SK-N-SH (cell line): ENCODE results near the gene LCN1. TPM values are rescaled to one million over a fixed set of nuclear protein-coding genes. Genes with fewer than 3 reads are reported as not detected.

Source experiments
- CTCF ChIA-PET: fragments of 300-600, 350-600 bp; formaldehyde crosslinking; extraction: SDS; loops from one replicate; lab custom pipeline; 2021; lab: Yijun Ruan, JAX
- POLR2A ChIA-PET: fragments of 350-600 bp; sonication (Branson Sonifier 250); formaldehyde crosslinking; extraction: SDS; loops from one replicate; lab custom pipeline; 2020; ENCODE audit warnings: antibody characterized with exemption, inconsistent platforms; lab: Yijun Ruan, JAX
- DNase-seq: peaks from one replicate; pipeline ENCODE4 v3.0.0; 2012
- H2AFZ ChIP-seq: fragments of 200-600 bp; sonication (generic); 2 replicates; pipeline ENCODE4 v1.8.1; 2016; ENCODE audit warnings: antibody characterized with exemption, mild to moderate bottlenecking, low read depth
- H3F3A ChIP-seq: fragments of 200-600 bp; sonication (generic); replicated peaks from 2 replicates; pipeline ENCODE3; 2016; ENCODE audit warnings: antibody characterized with exemption, mild to moderate bottlenecking; ENCODE audit not compliant: insufficient read depth
- H3K27ac ChIP-seq, 2 experiments: fragments of 200-500 bp in 1 of 2; fragments of 200-600 bp in 1 of 2; sonication (Bioruptor generic) in 1 of 2; sonication (generic), shearing (Covaris generic) in 1 of 2; 2 replicates each; pipeline versions ENCODE4 v1.5.1 to v1.6.1; 2014 to 2016; ENCODE audit warnings: low read depth in 2 of 2, inconsistent platforms in 1 of 2, low read length in 1 of 2, mild to moderate bottlenecking in 1 of 2, mixed read lengths in 1 of 2
- H3K27me3 ChIP-seq: fragments of 200-600 bp; sonication (generic), shearing (Covaris generic); 2 replicates; pipeline ENCODE4 v1.6.1; 2016; ENCODE audit warnings: mixed run types; ENCODE audit not compliant: insufficient read depth
- H3K36me3 ChIP-seq, 2 experiments: fragments of 200-500 bp in 1 of 2; fragments of 200-600 bp in 1 of 2; sonication (Bioruptor generic) in 1 of 2; sonication (generic) in 1 of 2; replicated peaks in 1 of 2; 2 replicates each; pipeline versions ENCODE3 to v1.5.1; 2014 to 2016; ENCODE audit warnings: low read length in 1 of 2, mild to moderate bottlenecking in 1 of 2; ENCODE audit not compliant: insufficient read depth in 2 of 2, control insufficient read depth in 1 of 2
- H3K4me1 ChIP-seq, 2 experiments: fragments of 200-500 bp in 1 of 2; fragments of 200-600 bp in 1 of 2; sonication (Bioruptor generic) in 1 of 2; sonication (generic), shearing (Covaris generic) in 1 of 2; 2 replicates each; pipeline versions ENCODE4 v1.5.1 to v1.6.1; 2014 to 2016; ENCODE audit warnings: low read depth in 1 of 2, low read length in 1 of 2, mixed run types in 1 of 2; ENCODE audit not compliant: insufficient read depth in 2 of 2, control insufficient read depth in 1 of 2
- H3K4me2 ChIP-seq: fragments of 200-600 bp; sonication (generic), shearing (Covaris generic); 2 replicates; pipeline ENCODE4 v1.6.1; 2017; ENCODE audit warnings: mixed run types
- H3K4me3 ChIP-seq, 2 experiments: fragments of 200-500 bp in 1 of 2; fragments of 200-600 bp in 1 of 2; sonication (Bioruptor generic) in 1 of 2; sonication (generic), shearing (Covaris generic) in 1 of 2; 2 replicates each; pipeline versions ENCODE4 v1.5.1 to v1.8.1; 2014 to 2016; ENCODE audit warnings: low read depth in 2 of 2, inconsistent platforms in 1 of 2, low read length in 1 of 2, mild to moderate bottlenecking in 1 of 2, mixed read lengths in 1 of 2, moderate library complexity in 1 of 2
- H3K79me2 ChIP-seq: fragments of 200-600 bp; sonication (generic); 2 replicates; pipeline ENCODE4 v1.8.1; 2017; ENCODE audit warnings: mild to moderate bottlenecking; ENCODE audit not compliant: insufficient read depth
- H3K9ac ChIP-seq: fragments of 200-600 bp; sonication (generic); 2 replicates; pipeline ENCODE4 v1.6.1; 2017; ENCODE audit warnings: mixed run types
- H3K9me2 ChIP-seq: fragments of 200-600 bp; sonication (generic); 2 replicates; pipeline ENCODE4 v1.6.1; 2017; ENCODE audit warnings: mixed run types
- H3K9me3 ChIP-seq: fragments of 200-600 bp; sonication (generic); 2 replicates; pipeline ENCODE4 v1.6.1; 2017; ENCODE audit warnings: mixed run types, mild to moderate bottlenecking, moderate library complexity
- H4K20me1 ChIP-seq: fragments of 200-600 bp; sonication (generic); 2 replicates; pipeline ENCODE4 v1.6.1; 2017; ENCODE audit warnings: mild to moderate bottlenecking, mixed run types; ENCODE audit not compliant: insufficient read depth
- CHD2 ChIP-seq: fragments of 150-350 bp; IDR thresholded peaks from 2 replicates; pipeline ENCODE4 v1.6.1; 2018; ENCODE audit warnings: low read length; ENCODE audit not compliant: partially characterized antibody
- CTCF ChIP-seq: fragments of 200-600 bp; sonication (generic); IDR thresholded peaks from 2 replicates; pipeline ENCODE4 v1.6.1; 2017; ENCODE audit warnings: antibody characterized with exemption, mild to moderate bottlenecking, moderate library complexity
- ELF1 ChIP-seq: IDR thresholded peaks from 2 replicates; pipeline ENCODE4 v1.4.0; 2012
- FOSL2 ChIP-seq: IDR thresholded peaks from 2 replicates; pipeline ENCODE4 v1.4.0; 2012; ENCODE audit warnings: low read depth, mild to moderate bottlenecking, moderate library complexity, borderline replicate concordance
- FOXM1 ChIP-seq: IDR thresholded peaks from 2 replicates; pipeline ENCODE4 v1.4.0; 2012; ENCODE audit warnings: low read depth, mild to moderate bottlenecking
- GATA2 ChIP-seq: sonication (generic); formaldehyde crosslinking; IDR thresholded peaks from 2 replicates; pipeline ENCODE4 v1.5.0; 2020; ENCODE audit warnings: mild to moderate bottlenecking, missing genetic modification reagents
- IRF3 ChIP-seq: fragments of 150-350 bp; IDR thresholded peaks from 2 replicates; pipeline ENCODE4 v1.6.1; 2016; ENCODE audit warnings: mild to moderate bottlenecking, low read depth, low read length
- JUND ChIP-seq: IDR thresholded peaks from 2 replicates; pipeline ENCODE4 v1.4.0; 2012
- MAX ChIP-seq: IDR thresholded peaks from 2 replicates; pipeline ENCODE4 v1.4.0; 2012; ENCODE audit warnings: low read depth
- MEF2A ChIP-seq: IDR thresholded peaks from 2 replicates; pipeline ENCODE4 v1.4.0; 2012; ENCODE audit warnings: low read depth, borderline replicate concordance
- NRF1 ChIP-seq: IDR thresholded peaks from 2 replicates; pipeline ENCODE4 v1.6.1; 2012; ENCODE audit warnings: low read depth, mild to moderate bottlenecking, low read length
- POLR2AphosphoS5 ChIP-seq: IDR thresholded peaks from 2 replicates; pipeline ENCODE4 v1.6.1; 2012; ENCODE audit warnings: low read depth, low read length
- RAD21 ChIP-seq: IDR thresholded peaks from 2 replicates; pipeline ENCODE4 v1.6.1; 2012; ENCODE audit warnings: mild to moderate bottlenecking, low read length
- RCOR1 ChIP-seq: fragments of 150-350 bp; IDR thresholded peaks from 2 replicates; pipeline ENCODE4 v1.6.1; 2017; ENCODE audit warnings: antibody characterized with exemption, low read length
- RXRA ChIP-seq: IDR thresholded peaks from 2 replicates; pipeline ENCODE4 v1.4.0; 2012; ENCODE audit warnings: low read depth, mild to moderate bottlenecking, borderline replicate concordance
- SIN3A ChIP-seq: IDR thresholded peaks from 2 replicates; pipeline ENCODE4 v1.6.1; 2012; ENCODE audit warnings: low read depth, mild to moderate bottlenecking, low read length, moderate library complexity, borderline replicate concordance
- TCF12 ChIP-seq: IDR thresholded peaks from 2 replicates; pipeline ENCODE4 v1.4.0; 2012
- TEAD4 ChIP-seq: IDR thresholded peaks from 2 replicates; pipeline ENCODE4 v1.4.0; 2012; ENCODE audit warnings: mild to moderate bottlenecking, borderline replicate concordance; ENCODE audit not compliant: insufficient read depth
- USF1 ChIP-seq: IDR thresholded peaks from 2 replicates; pipeline ENCODE4 v1.4.0; 2012; ENCODE audit warnings: low read depth, borderline replicate concordance
- WGBS: methylation state at CpG from one replicate; pipeline ENCODE4 v1.1.6; 2017; ENCODE audit warnings: low lambda C conversion rate; 5-methylcytosine and 5-hydroxymethylcytosine counted together
- polyA plus RNA-seq, 3 experiments: library from polyadenylated mRNA; depleted of rRNA; stranded (reverse); fragments of >200 nt; gene quantifications; 2 replicates each; pipeline ENCODE4 v1.2.3, GENCODE V29; 2012

The LCN1 gene
- polyA plus RNA-seq, 1 of the 3 experiments (the other 2 are of a cell fraction), result not detected

GRCh38 chr9:135502873-135503321 is 18.3 kb upstream of the LCN1 start (continued):
- TF ChIP-seq CTCF (no peak), RXRA (no peak), GATA2 (no peak), FOXM1 (no peak), IRF3 (no peak), SIN3A (no peak)

GRCh38 chr9:135503371-135504261 is 17.6 kb upstream of the LCN1 start:
- POLR2A ChIA-PET, result interaction anchor here (2.3 kb wide), 1 partner anchor 23 kb away, joined by 8 read pairs; no protein-coding TSS in a partner anchor
- TF ChIP-seq ELF1 (no peak), CHD2 (no peak), MAX (no peak), MEF2A (no peak), TEAD4 (no peak), FOSL2 (no peak), POLR2AphosphoS5 (no peak), JUND (no peak), CTCF (no peak), TCF12 (no peak), RCOR1 (no peak), IRF3 (no peak), NRF1 (no peak), USF1 (no peak), RAD21 (no peak), GATA2 (no peak)
- WGBS, result 94% methylated on average over 28 of the region's 41 CpGs
- no peaks in the 10 kb centered on the region for H3F3A ChIP-seq
- H3K9me2 ChIP-seq, result no peaks in the 10 kb centered on the region
- H2AFZ ChIP-seq, result no peak overlapping the region
- H4K20me1 ChIP-seq, result peaks cover 22% of the 10 kb centered on the region
- no peaks in the 10 kb centered on the region for H3K9me3 ChIP-seq
- no peaks in the 10 kb centered on the region for H3K27me3 ChIP-seq
- CTCF ChIA-PET, result interaction anchor here (0.6 to 2.4 kb wide), 18 partner anchors 9 to 134 kb away, joined by 3 to 23 read pairs (median 5); no protein-coding TSS in a partner anchor
- H3K9ac ChIP-seq, result no peak overlapping the region
- H3K79me2 ChIP-seq, result peaks cover 19% of the 10 kb centered on the region
- H3K4me3 ChIP-seq, result no peak overlapping the region
- H3K36me3 ChIP-seq, result peaks cover 3 to 33% of the 10 kb centered on the region in 2 experiments
- no peak overlapping the region for H3K4me2 ChIP-seq
- DNase-seq, result no peak
- peaks cover 6 to 19% of the 10 kb centered on the region in 2 experiments; a peak in 3 of 4 replicates for H3K4me1 ChIP-seq
- no peak overlapping the region; a peak in 1 of 4 replicates for H3K27ac ChIP-seq
